GM18870 (cell line): ENCODE measurements around the gene CETN1.

Experiments used
- ATAC-seq: cut with Tn5 transposase; IDR thresholded peaks from one replicate; pipeline ENCODE4 v1.9.1; 2021; ENCODE audit warnings: moderate library complexity; ENCODE audit not compliant: unreplicated experiment

Gene CETN1

DNA sequence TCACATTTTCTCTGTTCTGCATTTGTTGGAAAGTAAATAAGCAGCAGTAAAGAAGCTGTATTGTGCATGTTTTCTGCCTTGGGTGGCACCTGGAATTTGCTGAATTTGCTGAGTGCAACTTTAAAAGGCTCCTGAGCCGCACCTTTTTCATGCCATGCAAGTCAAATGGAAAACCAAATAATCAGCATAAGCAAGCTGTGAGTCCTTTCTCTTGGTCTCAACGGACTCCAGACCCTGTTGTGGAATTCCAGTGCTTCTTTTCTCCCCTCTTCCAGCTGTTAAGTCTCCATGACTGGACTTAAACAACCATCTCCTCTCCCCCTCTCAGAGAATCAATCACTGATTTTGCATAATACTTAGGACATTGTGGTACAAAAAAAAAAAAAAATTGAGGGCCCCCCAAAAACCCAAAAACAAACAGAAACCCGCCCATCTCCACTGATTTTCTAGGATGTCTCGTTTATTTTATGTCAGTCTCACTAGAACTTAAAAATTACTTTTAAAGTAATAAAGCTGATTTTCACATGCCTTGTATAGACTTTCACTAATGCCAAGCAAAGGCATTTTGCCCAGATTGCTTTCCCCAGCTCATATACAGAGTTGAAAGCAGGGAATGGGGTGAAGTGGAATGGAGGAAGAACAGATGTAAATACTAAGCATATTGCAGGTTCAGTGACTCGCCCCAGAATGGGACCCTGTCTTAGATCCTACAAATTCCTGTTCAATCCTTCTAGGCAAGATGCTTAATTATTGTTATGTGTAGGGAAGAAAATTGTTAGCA lies 5.1 kb upstream of the CETN1 start:
- no peak for ATAC-seq

DNA sequence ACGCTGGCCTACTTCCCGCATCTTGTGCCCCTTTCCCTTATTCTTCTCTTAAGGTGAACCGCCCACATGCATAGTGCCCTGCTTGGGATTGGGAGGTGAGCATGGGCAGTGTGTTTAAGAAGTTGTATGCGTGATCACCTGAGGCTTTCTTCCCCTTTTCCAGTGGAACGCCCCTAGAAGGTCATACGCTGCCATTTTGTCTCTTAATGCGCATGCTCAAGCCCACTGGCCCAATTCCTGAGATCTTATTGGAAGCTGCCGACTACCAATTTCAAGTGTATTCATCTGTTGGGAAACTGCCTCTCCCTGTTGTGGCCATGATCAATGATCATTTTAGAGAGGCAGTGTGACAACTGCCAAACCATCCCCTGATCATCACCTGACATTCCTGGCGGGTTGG lies 3.3 kb upstream of the CETN1 start:
- ATAC-seq, result no peak

DNA sequence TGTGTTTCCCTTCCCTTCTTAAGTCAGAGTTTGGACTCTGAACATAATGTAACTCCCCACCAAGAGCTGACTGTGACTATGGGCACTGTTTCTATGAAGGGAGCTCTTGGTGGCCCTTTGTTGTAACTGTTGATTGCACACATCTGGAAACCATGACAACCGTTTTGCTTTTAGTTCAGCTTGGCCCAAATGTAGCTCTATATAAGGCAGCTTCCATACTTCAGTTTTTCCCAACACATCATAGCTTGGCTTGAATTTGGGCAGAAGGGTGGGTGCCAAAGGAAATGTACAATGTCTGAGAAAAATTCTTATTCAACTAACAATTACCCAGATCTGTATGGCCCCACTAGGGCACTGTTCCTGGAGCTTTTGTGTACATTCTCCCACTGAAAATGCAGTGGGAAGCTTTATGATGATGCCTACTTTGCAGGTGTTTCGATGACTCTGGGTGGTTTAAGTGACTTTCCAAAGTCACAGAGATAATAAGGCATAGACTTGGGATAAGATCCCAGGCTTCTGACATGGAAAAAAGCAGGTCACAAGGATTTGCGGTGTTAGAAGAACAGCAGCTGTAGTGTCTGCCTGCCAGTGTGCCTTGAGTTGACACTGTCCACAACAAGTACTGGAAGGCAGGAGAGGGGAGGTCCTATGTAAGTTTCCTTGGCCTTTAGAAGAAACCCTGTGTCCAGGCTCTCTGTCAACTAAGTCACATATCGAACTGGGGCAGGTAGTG lies 2.4 kb upstream of the CETN1 start:
- no peak for ATAC-seq

DNA sequence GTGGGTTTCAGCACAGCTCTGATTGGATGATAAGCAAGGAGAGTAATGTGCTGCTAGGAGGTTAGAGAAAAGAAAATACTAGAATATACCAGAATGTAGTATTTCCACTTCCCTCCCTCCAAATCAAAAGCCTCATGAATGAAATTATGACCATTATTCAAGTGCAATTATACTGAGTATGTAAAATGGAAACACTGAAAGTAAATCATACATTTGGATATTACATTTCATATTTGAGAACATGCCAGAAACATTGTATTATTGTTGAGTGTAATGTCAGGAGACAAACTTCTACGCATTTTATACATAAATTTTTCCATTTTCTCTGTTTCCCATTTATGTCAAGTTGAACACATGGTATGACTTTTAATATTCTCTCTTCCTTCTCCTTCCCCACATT lies 942 bp upstream of the CETN1 start:
- ATAC-seq, result no peak

DNA sequence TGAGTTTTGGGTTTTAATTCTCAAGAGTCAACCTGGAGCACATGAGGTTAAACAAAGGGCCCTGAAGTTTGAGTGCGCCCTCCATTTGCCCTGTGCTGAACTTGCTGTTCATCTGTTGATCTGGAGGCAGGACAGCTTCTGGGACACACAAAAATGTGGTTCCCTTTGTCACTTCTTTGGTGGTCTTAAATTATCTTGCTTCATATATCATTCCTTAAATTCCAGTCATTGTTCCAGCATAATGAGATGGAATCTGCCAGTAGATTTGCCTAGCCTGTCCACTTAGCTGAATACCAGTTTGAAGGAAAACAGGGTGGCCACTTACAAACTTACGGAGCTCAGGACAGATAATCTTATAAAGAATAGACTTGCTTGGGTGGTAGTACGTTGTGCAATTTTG lies 916 bp downstream of the CETN1 start:
- ATAC-seq, result no peak

DNA sequence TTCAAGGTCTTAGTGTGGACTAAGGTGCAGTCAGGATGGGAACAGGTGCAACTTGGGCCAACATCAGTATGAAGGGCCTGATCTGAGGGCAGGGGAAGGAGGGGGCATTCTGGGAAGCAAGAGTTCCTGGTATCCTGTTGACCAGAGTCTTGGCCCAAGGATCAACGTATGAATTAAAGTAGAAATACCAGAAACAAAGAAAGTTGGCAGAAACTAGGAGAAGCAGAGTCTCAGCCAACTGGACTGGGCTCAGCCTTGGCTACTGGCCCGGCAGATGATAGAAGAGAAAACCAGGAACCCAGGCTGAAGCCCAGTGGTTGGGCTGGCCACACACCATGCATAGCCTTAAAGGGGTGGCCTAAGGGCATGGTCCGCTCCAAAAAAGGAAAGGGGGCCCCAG lies 2.3 kb downstream of the CETN1 start:
- ATAC-seq, result no peak

DNA sequence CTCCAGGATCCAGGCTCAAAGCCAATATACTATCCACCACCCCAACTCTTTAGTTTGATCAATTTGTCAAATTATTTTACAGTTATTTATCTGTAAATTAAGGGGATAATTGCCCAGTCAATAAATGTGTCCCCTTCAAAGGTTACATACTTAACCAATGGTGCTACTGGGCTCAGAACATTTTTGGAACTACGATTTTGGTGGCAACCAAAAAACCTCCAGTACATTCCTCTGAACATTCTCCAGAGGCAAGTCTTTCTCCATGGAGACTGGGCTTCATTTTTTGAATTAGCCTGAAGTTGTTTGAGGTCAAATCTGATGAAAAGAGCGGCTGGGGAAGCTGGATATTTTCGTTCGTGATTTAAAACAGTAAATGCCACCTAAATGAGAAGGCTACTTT lies 14.9 kb downstream of the CETN1 start:
- ATAC-seq, result no peak

DNA sequence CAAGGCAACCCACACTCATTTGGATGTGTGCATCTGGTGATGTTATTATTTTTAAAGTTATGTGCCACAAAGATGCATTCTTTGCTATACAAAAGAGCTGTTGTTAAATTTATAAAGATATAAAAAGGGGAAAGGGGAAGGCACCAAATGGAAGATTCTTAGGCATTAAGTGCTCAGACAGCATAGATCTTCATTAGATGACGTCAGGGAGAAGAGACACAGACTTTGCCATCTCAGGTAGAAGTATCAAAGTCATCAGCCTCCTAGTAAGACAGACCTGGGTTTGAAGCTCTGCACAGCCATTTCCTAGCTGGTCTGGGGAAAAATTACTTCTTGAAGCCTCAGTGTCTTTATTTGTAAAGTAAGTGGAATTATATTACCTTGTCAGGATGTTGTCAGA lies 15.4 kb downstream of the CETN1 start:
- ATAC-seq, result no peak

DNA sequence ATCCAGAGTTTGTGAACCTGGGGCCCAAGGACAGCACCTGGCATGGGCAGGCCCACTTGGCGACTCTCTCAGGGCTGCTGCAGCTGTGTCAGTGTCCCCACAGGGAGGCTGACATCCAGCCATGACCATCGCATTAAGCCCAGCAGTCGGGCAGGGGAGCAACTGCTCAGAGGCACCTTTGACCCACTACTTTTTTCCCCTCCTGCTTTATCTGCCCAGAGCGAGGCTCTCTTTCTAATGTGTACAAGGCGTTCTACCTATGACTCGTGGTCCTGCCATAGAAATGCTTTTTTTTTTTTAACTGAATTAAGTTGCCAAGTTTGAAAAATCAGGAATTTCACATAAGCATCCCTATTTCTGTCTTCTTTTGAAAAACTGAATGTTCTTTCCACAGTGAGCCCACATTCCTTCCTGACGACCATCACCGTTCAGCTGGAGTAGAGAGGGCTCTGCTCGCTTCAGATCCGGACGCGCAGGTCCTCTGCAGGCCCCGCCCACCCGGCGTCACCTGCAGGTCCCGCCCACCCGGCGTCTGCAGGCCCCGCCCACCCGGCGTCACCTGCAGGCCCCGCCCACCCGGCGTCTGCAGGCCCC lies 16.2 kb downstream of the CETN1 start:
- ATAC-seq, result no peak

DNA sequence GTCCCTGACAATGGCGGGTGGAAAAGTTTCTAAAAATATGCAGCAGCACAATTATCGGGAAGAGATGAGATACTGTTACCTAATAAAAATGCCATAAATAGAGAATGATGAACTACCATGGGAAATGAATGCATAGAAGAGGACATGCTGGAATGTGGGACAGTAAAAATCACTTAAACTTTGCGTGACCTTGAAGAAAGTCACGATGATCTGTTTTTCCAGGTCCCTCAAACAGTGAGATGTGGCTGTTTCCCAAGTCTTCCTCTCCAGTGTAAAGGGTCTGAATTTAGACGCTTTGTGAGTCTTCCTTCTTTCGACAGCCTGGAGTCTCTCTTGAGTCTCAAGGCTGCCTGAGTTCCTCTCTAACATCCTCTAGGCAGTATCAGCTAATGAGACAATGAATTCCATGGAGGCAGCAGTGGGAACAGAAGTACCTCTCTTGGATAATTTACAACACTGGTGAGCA lies 18.0 kb downstream of the CETN1 start:
- no peak for ATAC-seq

DNA sequence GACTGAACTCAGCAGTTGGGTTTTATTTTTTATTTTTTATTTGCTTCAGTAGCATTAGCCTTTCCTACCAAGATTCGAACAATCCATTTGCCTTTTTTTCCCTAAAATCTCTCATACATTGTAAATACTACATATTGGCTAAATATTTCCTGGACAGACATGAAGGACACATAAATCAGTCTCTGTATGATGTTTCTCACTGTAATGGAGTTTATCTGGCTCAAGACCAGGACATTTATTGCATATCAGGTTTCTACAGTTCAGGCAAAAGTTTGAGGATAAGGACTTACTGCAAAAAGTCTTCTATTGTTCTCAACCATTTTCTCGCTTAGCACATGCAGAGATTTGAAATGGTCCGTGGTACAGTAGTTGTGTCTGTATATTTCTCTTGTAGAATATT lies 19.9 kb downstream of the CETN1 start:
- no peak for ATAC-seq

DNA sequence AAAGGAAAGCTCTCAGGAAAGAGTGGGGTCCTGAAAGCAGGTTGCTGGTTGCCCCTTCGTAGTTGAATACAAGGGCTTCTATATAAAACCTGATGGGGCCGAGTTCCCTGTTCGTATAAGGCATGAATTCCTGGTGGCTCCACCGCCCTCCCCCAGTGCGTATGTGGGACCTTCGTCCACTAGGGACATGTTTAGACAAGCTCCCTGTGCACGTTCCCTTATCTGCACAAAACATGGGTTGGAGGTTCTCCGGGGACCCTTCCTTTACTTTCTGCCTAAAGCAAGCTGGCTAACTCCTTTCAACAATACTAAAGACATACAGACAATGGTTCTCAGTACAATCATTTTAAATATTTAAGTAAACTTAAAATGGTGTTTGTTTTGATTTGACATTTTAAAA lies 24.6 kb downstream of the CETN1 start:
- ATAC-seq, result no peak

DNA sequence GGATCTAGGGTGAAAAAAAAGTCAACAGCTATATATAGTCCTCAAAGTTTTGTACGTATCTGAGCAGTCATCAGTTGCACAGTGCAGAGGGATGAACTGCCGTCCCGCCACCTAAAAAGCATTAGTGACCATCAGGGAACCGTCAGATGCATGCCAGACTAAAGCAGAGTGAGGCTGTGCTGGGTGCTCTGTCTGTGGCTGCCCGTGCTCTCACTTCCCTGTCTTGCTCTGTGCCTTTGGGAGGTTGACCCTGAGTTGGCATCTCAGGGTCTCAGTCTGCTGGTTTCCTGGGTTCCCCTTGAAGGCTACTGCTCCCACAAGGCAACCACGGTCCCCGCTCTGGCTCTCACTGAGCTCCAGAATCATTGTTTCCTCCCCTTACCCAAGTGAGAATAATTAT lies 27.8 kb downstream of the CETN1 start:
- no peak for ATAC-seq

DNA sequence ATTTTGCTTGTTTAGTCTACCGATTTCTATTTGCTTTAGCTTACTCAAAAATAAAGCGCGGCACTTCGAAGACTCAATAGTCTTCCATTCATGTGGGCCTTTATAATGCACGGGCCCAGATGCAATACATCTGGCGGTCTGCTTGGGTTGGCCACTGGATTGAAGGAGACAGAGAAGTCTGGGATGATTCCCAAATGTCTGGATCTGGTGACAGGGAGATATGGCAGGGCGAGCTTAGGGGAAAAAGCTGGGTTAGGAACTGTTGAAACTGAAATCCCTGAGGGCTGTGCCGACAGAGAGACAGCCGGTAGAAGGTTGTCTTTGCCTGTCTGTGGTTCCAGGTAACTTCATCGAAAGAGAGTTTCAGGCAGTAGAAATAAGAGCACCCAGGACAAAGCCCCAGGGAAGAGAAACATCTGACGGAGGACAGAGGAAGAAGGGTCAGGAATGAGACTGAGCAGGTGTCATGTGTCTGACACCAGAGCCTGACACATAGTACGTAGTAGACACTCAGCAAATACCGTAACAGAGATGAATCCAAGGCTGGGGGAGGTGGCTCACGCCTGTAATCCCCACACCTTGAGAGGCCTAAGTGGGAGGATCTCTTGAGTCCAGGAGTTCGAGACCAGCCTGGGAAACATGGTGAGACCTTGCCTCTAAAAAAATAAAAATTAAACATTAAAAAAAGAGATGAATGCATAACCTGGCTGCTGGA lies 30.2 kb downstream of the CETN1 start:
- no peak for ATAC-seq

DNA sequence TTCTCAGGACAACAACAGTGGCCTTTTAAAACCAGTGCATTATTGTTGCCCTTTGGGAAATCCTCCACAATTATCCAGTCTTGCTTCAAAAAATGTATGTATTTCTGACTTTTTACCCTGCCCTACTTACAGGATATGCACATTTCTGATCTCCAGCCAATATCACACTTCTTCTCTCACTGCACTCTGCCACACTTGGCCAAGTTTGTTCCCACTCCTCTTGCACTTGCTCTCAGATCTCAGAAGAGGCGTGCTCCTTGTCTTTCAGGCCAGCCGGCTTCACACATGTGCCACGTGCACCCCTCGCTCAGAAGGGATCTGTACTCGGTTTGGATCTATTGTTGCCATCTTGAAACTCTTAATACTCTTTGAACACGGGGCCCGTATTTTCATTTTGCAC lies 32.0 kb downstream of the CETN1 start:
- ATAC-seq, result no peak

DNA sequence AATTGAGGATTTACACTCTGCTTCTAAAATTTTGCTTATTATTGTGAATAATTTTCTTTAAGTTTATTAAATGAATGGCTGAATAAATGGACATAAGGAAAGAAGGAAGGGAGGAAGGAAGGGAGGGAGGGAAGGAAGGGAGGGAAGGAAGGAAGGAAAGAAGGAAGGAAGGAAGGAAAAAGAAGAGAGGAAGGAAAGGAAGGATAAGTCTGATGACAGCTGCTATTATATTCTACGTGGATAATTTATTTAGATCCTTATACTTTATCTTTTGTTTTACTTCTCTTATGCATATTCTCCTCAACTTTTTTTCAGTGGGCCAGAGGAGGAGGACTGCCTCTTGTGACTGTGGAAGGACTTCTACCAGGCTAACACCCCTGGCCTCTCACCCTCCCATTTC lies 34.0 kb downstream of the CETN1 start:
- ATAC-seq, result no peak

DNA sequence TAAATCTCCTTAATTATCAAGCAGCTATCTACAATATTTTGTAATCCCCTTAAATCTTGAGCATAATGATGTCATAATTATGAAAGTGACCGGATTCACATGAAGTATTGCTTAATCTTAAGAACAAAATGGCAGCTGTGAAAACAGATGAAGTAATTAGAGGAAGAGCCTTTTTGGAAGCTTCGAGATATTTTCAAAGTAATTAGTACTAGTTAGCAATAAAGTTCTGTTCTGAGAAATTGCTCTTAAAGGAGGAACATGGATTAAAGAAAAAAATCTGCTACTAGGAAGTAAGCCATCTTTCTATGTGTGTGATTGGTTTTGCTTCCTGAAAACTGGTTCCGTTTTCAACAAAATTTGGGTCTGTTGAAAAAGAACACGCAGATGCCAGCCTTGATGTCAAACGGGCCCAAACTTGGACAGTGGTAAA lies 34.9 kb downstream of the CETN1 start:
- no peak for ATAC-seq

DNA sequence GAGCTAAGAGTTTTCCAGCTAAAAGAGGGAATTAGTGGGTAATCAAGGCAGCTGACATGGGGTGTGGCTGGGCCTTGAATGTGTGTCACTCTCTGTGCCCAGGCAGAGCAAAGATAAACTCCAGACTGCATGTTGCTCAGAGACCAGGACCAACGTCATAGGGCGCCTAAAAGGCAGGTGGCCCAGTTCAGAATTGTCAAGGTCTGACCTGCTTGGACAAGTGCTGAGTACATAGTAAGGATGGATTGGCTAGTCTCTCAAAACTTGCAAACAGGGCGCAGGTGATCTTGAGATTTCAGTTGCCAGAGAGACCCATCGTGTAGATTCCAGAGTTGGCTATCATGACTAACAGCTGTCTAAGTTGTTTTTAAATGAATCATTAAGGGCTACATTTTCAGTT lies 35.6 kb downstream of the CETN1 start:
- ATAC-seq, result no peak

DNA sequence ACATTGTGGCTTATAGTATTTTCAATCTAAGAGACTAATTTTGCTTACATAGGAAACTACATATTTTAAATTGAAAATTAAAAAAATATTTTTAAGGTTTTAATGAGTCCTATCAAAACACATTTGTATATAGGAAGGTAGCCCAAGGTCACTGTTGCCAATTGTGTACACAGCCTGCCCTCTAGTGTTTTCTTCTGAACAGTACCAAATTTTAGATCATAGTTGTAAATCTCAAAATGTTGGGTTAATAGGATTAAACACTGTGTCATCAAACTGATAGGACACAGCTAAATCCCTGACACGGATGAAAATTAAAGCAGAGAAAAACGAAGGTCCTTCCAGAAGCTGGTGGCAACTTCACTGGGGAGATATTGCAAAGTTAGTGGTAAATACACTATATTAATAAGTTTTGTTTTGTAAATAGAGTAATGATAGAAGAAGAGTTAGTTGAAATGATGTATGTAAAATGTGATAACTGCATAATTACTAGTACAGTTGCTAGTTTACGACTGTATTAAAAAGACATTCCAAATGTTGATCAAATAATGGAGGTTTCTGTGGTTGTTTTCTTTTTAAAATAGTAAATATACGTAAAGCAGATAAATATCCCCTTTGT lies 36.3 kb downstream of the CETN1 start:
- peak; percentile 45 for ATAC-seq

DNA sequence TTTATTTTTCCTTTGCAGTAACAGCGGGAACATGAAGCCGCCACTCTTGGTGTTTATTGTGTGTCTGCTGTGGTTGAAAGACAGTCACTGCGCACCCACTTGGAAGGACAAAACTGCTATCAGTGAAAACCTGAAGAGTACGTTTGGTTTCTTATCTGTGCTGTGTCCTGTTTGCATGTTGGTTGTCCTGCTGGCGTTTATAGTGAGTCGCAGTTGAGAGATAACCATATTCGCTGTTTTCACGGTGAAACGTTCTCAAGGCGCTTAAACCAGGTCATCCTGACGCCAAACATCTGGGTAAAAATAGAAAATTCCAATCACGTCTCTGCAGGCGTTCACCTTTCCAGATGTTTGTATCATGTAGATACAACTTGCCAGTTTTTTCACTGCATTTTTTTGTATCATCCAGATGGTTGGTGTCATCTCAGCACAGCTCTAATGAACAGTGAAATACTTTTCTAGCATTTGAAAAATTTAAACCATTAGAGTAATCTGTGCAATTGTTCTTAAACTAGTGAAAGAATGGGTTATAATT lies 37.9 kb downstream of the CETN1 start:
- ATAC-seq, result no peak

DNA sequence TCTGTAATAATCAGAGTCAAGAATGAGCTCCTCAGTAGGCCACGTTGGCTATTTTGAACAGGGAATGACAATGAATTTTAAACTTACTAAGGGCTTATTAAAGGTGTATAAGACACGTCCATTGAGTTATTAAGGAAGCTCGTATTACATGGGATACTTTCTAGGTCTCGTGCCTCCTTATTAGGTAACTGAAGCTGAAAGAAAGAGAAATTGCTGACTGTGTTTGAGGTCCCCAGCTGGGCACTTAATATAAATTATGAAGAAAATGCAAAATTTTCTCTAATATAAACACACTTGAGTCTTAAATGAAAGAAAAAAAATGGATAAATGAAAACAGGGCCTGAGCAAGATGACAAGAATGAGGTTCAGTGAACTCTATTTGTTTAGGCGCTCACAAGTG lies 38.4 kb downstream of the CETN1 start:
- no peak for ATAC-seq
